ENCODE data around the gene CDC42BPG.

DNA sequence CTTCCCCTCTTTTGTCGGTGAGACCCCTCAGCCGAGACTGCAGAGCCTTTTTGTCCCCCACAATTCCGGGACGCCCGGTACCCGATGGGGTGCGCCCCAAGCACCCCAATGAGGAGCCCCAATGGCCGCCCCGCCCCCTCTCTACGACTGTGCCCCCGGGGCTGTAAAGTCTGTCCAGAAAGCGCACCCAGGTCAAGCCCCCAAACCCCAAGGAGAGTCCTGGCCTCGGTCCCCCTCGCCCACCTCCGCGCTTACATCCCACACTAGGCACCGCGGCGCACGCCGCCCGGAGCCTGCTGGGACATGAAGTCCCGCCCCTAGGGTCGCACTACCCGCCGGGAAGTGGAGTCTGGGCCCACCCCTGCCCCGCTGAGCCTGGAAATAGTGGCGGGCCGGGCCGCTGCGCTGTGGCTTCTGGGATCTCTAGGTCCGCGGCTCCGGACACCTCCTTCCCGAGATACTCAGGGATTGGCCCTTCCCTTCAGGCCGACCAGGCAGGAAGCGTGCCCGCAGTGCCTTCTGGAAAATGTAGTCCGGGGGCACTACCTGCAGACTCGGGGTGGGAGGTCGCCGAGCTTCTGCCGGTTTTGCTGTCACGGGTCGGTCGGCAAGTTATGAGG, 34.1 kb downstream of the CDC42BPG start, which contains the start of gene MEN1:
- TF ChIP-seq, protein P1, sequence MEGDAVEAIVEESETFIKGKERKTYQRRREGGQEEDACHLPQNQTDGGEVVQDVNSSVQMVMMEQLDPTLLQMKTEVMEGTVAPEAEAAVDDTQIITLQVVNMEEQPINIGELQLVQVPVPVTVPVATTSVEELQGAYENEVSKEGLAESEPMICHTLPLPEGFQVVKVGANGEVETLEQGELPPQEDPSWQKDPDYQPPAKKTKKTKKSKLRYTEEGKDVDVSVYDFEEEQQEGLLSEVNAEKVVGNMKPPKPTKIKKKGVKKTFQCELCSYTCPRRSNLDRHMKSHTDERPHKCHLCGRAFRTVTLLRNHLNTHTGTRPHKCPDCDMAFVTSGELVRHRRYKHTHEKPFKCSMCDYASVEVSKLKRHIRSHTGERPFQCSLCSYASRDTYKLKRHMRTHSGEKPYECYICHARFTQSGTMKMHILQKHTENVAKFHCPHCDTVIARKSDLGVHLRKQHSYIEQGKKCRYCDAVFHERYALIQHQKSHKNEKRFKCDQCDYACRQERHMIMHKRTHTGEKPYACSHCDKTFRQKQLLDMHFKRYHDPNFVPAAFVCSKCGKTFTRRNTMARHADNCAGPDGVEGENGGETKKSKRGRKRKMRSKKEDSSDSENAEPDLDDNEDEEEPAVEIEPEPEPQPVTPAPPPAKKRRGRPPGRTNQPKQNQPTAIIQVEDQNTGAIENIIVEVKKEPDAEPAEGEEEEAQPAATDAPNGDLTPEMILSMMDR (IDR thresholded peaks at IDR 0.05): no peak
- peak; percentile 38 for TF ChIP-seq POLR2A (IDR thresholded peaks at IDR 0.05)
